HepG2 (cell line): ENCODE data around the gene CLEC20A. TPM values are rescaled to one million over a fixed set of nuclear protein-coding genes. Genes with fewer than 3 reads are reported as not detected.

Source experiments
- CBX2 ChIP-seq, 2 experiments: fragments of 200-600 bp in 1 of 2; sonication (generic); formaldehyde crosslinking in 1 of 2; IDR thresholded peaks; 2 replicates each; pipeline versions ENCODE4 v1.7.0 to v1.8.1; 2018 to 2022; ENCODE audit warnings: low read depth in 2 of 2, low read length in 1 of 2, mild to moderate bottlenecking in 1 of 2, missing genetic modification reagents in 1 of 2
- FOSL2 ChIP-seq: sonication (generic); formaldehyde crosslinking; IDR thresholded peaks from 2 replicates; pipeline ENCODE4 v1.4.0; 2020; ENCODE audit warnings: missing genetic modification reagents
- IRF2 ChIP-seq: IDR thresholded peaks from 2 replicates; pipeline ENCODE4 v1.6.1; 2018; ENCODE audit warnings: missing genetic modification reagents, missing compliant biosample characterization
- PAX8 ChIP-seq: sonication (generic); formaldehyde crosslinking; IDR thresholded peaks from 2 replicates; pipeline ENCODE4 v1.8.0; 2022; ENCODE audit warnings: mild to moderate bottlenecking, missing genetic modification reagents, borderline replicate concordance
- SRSF4 ChIP-seq: fragments of 200-400 bp; formaldehyde crosslinking; IDR thresholded peaks from one replicate; pipeline ENCODE4 v1.6.1; 2018; ENCODE audit warnings: mild to moderate bottlenecking, low read depth, low read length, moderate library complexity; ENCODE audit not compliant: poor library complexity, severe bottlenecking
- U2AF2 ChIP-seq: fragments of 200-400 bp; formaldehyde crosslinking; IDR thresholded peaks from 2 replicates; pipeline ENCODE4 v1.6.1; 2017; ENCODE audit warnings: low read depth, mild to moderate bottlenecking, low read length
- ZMYM3 ChIP-seq: sonication (generic); formaldehyde crosslinking; IDR thresholded peaks from 2 replicates; pipeline ENCODE4 v1.5.1; 2020; ENCODE audit warnings: mild to moderate bottlenecking, missing genetic modification reagents
- ZMYM4 ChIP-seq: sonication (generic); formaldehyde crosslinking; IDR thresholded peaks from 2 replicates; pipeline ENCODE4 v1.8.1; 2023; ENCODE audit warnings: mild to moderate bottlenecking, missing genetic modification reagents
- ZNF230 ChIP-seq: sonication (generic); formaldehyde crosslinking; IDR thresholded peaks from 2 replicates; pipeline ENCODE4 v1.4.0; 2020; ENCODE audit warnings: mild to moderate bottlenecking, missing genetic modification reagents
- ZNF598 ChIP-seq: sonication (generic); formaldehyde crosslinking; IDR thresholded peaks from 2 replicates; pipeline ENCODE4 v1.5.1; 2020; ENCODE audit warnings: mild to moderate bottlenecking, missing genetic modification reagents, borderline replicate concordance
- ZNF615 ChIP-seq: sonication (generic); formaldehyde crosslinking; IDR thresholded peaks from 2 replicates; pipeline ENCODE4 v1.5.0; 2020; ENCODE audit warnings: mild to moderate bottlenecking, missing genetic modification reagents, borderline replicate concordance
- ZNF83 ChIP-seq: sonication (generic); formaldehyde crosslinking; IDR thresholded peaks from 2 replicates; pipeline ENCODE4 v1.4.0; 2020; ENCODE audit warnings: missing genetic modification reagents, mild to moderate bottlenecking, borderline replicate concordance
- polyA plus RNA-seq, 8 experiments: library from polyadenylated mRNA; depleted of rRNA in 3 of 8; stranded (reverse) in 7 of 8; unstranded in 1 of 8; fragments of >200 nt; fragmentation: Illumina TruSeq in 4 of 8; extraction: Trizol in 4 of 8; gene quantifications; 2 replicates each; pipeline versions ENCODE4 v1.2.1 to v1.2.3, GENCODE V29; 2011 to 2016; ENCODE audit warnings: low read depth in 4 of 8, missing spikeins in 1 of 8, mixed read lengths in 1 of 8; ENCODE audit not compliant: insufficient read depth in 1 of 8
- total RNA-seq, 5 experiments: library from RNA; depleted of rRNA; stranded (reverse); fragments of >200 nt; fragmentation: Illumina TruSeq; extraction: Trizol; gene quantifications; 2 replicates each; pipeline ENCODE4 v1.2.3, GENCODE V29; 2016; ENCODE audit warnings: low read depth in 1 of 5
- TF ChIP-seq, protein P1 (sequence below): IDR thresholded peaks from 2 replicates; pipeline ENCODE4 v1.6.1; 2016; ENCODE audit warnings: low read depth, borderline replicate concordance
- TF ChIP-seq, protein P2 (sequence below): IDR thresholded peaks from 2 replicates; pipeline ENCODE4 v1.6.1; 2018; ENCODE audit warnings: missing genetic modification reagents
- TF ChIP-seq, protein P3 (sequence below): sonication (generic); formaldehyde crosslinking; IDR thresholded peaks from 2 replicates; pipeline ENCODE4 v1.4.0; 2020; ENCODE audit warnings: mild to moderate bottlenecking, missing genetic modification reagents
- TF ChIP-seq, protein P4 (sequence below): sonication (generic); formaldehyde crosslinking; IDR thresholded peaks from 2 replicates; pipeline ENCODE4 v1.5.1; 2020; ENCODE audit warnings: mild to moderate bottlenecking, missing genetic modification reagents

Gene CLEC20A
- total and polyA plus RNA-seq, 2 of the 13 experiments (the other 11 are each of a cell fraction or from before 2014, with no cell fraction given) = not detected

DNA sequence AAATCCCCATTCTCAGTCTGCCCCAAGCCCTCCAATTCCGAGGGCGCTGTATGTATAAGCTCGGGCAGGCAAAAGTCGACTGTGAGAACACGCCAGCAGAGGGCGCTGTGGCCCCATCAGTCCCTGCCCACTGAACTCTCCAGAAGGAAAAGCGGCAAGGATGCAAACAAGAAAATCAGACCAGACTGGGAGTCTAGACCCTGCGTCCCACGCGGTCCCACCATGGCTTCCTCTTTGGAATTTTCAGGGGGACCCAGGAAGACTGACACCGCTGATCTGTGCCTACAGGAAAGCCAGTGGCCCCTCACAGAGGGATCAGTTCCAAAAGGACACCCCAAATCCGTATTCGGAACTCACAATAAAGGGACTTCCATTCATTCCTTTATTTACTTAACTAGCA lies 35.6 kb upstream of the CLEC20A start (continued):
- TF ChIP-seq, protein P1, sequence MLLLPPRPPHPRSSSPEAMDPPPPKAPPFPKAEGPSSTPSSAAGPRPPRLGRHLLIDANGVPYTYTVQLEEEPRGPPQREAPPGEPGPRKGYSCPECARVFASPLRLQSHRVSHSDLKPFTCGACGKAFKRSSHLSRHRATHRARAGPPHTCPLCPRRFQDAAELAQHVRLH (CRISPR knock-in tag) = 0 out of 2 replicates have a peak, but pooled peaks have one; percentile 77
- TF ChIP-seq, protein P2, sequence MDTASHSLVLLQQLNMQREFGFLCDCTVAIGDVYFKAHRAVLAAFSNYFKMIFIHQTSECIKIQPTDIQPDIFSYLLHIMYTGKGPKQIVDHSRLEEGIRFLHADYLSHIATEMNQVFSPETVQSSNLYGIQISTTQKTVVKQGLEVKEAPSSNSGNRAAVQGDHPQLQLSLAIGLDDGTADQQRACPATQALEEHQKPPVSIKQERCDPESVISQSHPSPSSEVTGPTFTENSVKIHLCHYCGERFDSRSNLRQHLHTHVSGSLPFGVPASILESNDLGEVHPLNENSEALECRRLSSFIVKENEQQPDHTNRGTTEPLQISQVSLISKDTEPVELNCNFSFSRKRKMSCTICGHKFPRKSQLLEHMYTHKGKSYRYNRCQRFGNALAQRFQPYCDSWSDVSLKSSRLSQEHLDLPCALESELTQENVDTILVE (CRISPR knock-in tag) = no peak
- TF ChIP-seq IRF2 (CRISPR knock-in tag) (peak; percentile 31; the same call in 1 of the 2 replicates), SRSF4 (no peak), PAX8 (CRISPR knock-in tag) (no peak), ZNF615 (CRISPR knock-in tag) (no peak), U2AF2 (no peak), ZMYM3 (CRISPR knock-in tag) (no peak), FOSL2 (CRISPR knock-in tag) (peak; percentile 29; the same call in 1 of the 2 replicates), ZMYM4 (CRISPR knock-in tag) (no peak), ZNF83 (no peak), CBX2 (IDR thresholded peaks at IDR 0.05; ENCODE audit: low read depth, low read length) (no peak), CBX2 (CRISPR knock-in tag; IDR thresholded peaks at IDR 0.05; ENCODE audit: low read depth) (no peak), ZNF598 (CRISPR knock-in tag) (0 out of 2 replicates have a peak, but pooled peaks have one; percentile 23), ZNF230 (CRISPR knock-in tag) (no peak)
- TF ChIP-seq, protein P3, sequence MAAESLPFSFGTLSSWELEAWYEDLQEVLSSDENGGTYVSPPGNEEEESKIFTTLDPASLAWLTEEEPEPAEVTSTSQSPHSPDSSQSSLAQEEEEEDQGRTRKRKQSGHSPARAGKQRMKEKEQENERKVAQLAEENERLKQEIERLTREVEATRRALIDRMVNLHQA = no peak
- TF ChIP-seq, protein P4, sequence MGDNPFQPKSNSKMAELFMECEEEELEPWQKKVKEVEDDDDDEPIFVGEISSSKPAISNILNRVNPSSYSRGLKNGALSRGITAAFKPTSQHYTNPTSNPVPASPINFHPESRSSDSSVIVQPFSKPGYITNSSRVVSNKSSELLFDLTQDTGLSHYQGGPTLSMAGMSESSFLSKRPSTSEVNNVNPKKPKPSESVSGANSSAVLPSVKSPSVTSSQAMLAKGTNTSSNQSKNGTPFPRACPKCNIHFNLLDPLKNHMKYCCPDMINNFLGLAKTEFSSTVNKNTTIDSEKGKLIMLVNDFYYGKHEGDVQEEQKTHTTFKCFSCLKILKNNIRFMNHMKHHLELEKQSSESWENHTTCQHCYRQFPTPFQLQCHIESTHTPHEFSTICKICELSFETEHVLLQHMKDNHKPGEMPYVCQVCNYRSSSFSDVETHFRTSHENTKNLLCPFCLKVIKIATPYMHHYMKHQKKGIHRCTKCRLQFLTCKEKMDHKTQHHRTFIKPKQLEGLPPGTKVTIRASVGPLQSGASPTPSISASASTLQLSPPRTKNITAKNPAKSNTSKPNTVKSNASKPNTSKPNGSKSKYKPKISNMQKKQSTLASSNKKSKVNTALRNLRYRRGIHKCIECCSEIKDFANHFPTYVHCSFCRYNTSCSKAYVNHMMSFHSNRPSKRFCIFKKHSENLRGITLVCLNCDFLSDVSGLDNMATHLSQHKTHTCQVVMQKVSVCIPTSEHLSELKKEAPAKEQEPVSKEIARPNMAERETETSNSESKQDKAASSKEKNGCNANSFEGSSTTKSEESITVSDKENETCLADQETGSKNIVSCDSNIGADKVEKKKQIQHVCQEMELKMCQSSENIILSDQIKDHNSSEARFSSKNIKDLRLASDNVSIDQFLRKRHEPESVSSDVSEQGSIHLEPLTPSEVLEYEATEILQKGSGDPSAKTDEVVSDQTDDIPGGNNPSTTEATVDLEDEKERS (CRISPR knock-in tag) = no peak
